Astrocyte of the cerebellum (primary cell): ENCODE measurements around the gene TMEM222.

Experiments used
- DNase-seq: peaks from one replicate; pipeline ENCODE4 v3.0.0-alpha.2; 2011; ENCODE audit warnings: low read depth
- H3K4me3 ChIP-seq: 2 replicates; pipeline ENCODE4 v1.5.1; 2011; ENCODE audit warnings: mild to moderate bottlenecking, low read depth, low read length, moderate library complexity
- in situ Hi-C: cut with HindIII; loops from 2 replicates; pipeline ENCODE4 v1.10.0; 2017; ENCODE audit warnings: low sequenced_read_pairs
- TF ChIP-seq, protein P1 (sequence below): IDR thresholded peaks from 2 replicates; pipeline ENCODE4 v1.5.1; 2012; ENCODE audit warnings: low read length, low read depth, moderate library complexity, mild to moderate bottlenecking; ENCODE audit errors: missing control alignments

The TMEM222 gene

DNA sequence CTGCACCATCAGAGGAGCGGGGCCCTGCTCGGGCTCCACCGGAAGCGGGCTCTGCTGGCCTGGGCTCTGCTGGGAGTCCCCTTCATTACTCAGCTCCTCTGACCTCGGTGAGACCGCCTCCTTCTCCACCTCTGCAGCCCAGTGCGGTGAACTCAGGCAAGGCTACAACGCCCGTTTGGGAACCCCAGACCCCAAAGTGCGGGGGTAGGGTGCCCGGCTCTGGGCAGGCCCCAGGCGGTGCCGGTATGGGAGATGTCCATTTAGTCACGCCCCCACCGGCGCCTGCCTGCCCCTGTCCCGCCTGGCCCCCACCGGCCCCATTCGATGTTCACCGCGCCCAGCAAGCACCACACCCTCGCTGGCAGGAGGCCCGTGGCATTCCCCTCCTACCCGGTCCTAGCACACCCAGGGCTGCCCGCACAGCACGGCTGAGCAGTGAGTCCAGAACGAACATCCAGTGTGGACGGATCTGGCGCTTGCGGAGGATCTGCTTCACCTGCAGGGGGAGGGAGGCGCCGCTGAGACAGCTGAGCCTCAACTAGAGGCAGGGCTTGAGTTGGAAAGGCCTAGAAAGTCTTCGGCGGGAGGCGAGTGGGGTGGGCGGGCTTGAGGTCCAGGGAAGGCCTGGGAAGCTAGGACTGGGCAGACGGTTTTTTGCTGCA lies 34.8 kb downstream of the TMEM222 start:
- H3K4me3 ChIP-seq = no peak overlapping the region
- DNase-seq = no peak

DNA sequence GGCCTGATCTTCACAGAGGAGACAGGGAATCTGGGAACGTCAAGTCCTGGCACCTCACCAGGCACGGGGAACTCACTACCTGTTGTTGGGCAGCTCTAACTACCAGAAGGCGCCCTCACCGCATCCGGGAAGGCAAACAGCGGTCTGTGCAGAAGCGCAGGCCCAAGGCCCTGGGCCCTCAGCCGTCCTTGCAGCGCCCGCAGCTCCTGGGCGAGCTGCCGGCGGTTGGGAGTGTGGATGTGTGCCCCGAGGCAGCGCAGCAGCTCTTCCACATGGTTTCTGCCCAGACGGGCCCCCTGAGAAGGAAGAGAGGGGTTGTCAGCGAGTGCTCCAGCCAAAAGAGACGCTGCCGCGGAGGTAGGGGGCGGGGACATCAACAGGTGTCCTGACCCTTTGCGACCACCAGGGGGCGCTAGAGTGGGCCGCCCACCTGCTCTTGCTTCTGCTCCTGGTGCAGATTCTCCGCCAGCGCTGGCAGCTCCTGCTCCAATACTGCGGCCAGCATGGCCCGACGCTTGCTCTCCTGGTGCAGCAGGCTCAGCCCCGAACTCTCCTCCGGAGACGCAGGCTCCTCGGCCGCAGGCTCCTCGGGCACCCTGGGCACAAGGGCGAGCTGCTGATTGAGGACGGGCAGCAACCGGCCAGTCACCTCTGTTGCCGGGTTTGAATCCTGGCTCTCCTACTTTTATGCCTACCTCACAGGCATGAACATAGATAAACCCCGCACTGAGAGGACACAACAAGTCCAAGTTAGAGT lies 35.5 kb downstream of the TMEM222 start:
- TF ChIP-seq, protein P1, sequence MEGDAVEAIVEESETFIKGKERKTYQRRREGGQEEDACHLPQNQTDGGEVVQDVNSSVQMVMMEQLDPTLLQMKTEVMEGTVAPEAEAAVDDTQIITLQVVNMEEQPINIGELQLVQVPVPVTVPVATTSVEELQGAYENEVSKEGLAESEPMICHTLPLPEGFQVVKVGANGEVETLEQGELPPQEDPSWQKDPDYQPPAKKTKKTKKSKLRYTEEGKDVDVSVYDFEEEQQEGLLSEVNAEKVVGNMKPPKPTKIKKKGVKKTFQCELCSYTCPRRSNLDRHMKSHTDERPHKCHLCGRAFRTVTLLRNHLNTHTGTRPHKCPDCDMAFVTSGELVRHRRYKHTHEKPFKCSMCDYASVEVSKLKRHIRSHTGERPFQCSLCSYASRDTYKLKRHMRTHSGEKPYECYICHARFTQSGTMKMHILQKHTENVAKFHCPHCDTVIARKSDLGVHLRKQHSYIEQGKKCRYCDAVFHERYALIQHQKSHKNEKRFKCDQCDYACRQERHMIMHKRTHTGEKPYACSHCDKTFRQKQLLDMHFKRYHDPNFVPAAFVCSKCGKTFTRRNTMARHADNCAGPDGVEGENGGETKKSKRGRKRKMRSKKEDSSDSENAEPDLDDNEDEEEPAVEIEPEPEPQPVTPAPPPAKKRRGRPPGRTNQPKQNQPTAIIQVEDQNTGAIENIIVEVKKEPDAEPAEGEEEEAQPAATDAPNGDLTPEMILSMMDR = peak; percentile 86
- in situ Hi-C loops = no loop called here
- H3K4me3 ChIP-seq = no peak overlapping the region
- DNase-seq = peak; percentile 29

More for the DNA sequence above, 34.8 kb downstream of the TMEM222 start:
- TF ChIP-seq, protein P1 = no peak
- in situ Hi-C loops = no loop called here

DNA sequence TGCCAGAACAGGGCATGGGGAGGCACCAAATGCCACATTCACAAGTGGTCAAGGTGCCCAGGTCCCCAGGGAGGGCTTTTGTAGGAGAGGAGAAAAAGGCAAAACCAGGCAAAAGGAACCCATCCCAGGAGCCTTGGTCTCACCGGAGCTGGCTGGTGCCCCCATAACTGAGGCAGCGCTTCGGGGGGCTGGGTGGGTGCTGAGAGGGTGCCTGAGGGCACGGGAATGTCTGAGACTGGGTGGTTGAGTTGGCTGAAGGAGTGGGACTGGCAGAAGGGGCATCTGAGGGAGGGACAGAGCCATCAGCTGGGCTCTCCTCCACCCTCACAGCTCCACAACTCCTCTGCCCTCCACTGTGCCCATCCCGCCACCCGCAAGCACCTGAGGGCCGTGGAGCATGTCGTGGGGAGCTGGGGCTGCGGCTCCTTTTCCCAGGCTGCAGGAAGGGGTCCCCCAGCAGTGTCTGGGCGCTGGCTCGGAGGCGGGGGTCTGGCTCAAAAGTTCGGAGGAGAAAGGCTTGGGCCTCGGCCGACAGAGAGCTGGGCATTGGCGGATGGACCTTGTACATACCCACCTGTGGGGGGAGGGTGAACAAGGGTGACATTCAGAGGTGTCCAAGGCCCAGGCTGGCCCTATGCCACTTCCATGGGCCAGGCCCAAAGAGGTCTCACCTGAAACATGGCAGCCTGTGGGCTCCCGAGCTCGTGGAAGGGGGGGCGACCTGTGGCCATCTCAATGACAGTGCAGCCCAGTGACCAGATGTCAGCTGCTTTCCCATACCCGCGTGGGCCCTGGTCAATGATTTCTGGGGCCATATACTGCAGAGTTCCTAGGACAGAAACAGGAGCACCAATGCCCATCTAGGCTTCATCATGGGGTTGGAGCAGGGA lies 36.3 kb downstream of the TMEM222 start:
- TF ChIP-seq, protein P1 = no peak
- H3K4me3 ChIP-seq = no peak overlapping the region
- in situ Hi-C loops = no loop called here
- no peak for DNase-seq

DNA sequence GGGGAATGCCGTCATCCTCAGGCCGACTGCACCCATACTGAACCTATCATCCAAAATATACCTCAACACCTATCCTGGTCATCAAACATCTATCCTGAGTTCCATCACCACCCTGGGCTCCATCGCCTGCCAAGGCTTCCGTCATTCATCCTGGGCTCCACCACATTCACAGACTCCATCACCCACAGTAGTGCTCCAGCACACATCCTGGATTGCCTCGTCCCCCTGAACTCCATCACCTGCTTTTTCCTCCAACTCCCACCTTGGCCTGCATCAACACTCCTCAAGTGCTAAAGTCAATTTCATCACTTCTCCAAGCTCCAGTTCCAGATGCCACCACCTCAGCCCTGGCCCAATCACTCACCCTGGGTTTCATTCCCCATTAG lies 37.0 kb downstream of the TMEM222 start:
- TF ChIP-seq, protein P1 = no peak
- in situ Hi-C loops = no loop called here
- no peak overlapping the region for H3K4me3 ChIP-seq
- DNase-seq = no peak

DNA sequence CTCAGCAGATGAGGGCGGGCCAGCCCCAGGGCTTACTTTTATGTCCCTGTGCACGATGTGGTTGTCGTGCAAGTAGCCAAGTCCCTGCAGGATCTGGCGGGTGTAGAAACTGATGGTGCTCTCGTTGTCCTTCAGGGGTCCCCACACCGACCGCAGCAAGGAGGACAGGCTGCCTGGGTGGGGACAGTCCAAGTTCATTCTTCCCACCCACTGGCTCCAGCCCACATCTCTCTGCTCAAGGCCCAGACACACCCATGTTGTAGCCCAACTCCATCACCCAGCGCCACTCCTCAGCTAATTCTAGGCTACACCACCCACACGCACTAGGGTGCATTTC lies 37.8 kb downstream of the TMEM222 start:
- H3K4me3 ChIP-seq = no peak overlapping the region
- in situ Hi-C loops = no loop called here
- TF ChIP-seq, protein P1 = no peak
- DNase-seq = no peak
